Mesenteric fat pad (tissue), 1 donor: ENCODE measurements around the gene PLEKHH3. TPM values are rescaled to one million over a fixed set of nuclear protein-coding genes. Genes with fewer than 3 reads are reported as not detected.

Experiments used
- DNase-seq: peaks from one replicate; pipeline ENCODE4 v3.0.0-alpha.2; 2020; ENCODE audit warnings: low spot score
- total RNA-seq: library from RNA; stranded (reverse); fragmentation: NEBNext Ultra II Directional; extraction: Animal tissue kit (Norgen Biotek cat#: 25700); gene quantifications from one replicate; pipeline ENCODE4 v1.2.1, GENCODE V29; 2021
- donor health status: DM: yes; HTN: yes; CAD: no.

PLEKHH3 gene
- total RNA-seq, 1 donor from 2014 or later, result 16.8 TPM

DNA sequence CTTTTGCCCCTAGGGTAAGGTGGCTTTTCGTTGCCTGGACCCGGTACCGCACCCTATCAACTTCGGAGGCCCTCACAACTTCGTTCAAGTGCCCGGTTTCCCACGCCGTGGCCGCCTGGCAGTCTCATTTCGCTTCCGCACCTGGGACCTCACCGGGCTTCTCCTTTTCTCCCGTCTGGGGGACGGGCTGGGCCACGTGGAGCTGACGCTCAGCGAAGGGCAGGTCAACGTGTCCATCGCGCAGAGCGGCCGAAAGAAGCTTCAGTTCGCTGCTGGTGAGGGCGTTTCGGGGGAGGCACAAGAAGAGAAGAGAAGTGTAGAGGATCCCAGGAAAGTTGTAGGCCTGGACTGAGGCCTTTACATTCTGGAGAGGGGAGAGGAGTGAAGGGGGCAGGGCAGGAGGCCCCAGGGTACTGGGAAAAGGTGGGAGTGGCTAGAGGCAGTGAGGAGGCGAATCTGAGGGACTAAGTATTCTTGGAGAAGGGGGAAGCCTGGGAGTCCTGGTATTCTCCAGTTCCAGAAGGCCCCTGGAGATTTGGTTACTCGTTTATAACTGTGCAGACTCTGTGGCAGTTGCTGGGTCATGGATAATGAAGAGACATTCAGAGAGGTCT is 11.0 kb upstream of the PLEKHH3 start:
- no peak for DNase-seq

DNA sequence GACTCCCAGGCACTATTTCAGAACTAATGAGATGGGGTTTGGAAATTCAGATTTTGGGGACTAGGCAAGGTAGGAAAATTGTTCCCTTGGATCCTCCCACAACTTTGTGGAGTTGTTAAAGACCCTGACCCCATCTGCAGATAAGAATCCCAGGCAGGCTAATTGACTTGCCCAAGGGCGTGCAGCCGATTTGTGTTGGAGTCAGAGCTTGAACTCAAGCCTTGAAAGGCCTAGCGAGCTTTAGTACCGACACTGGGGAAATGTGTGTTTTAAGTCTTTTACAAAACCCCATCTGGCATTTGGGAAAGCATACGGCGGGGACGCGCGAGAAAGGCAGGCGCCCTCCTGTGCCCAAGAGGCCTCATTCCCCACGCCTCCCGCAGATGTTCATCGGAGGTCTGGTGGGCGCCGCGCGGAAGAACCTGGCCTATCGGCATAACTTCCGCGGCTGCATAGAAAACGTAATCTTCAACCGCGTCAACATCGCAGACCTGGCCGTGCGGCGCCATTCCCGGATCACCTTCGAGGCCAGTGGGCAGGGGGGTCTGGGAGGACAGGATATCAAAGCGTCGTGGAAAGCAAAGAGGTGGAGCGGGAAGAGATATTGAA is 9.8 kb upstream of the PLEKHH3 start:
- no peak for DNase-seq

- no peak for DNase-seq
Measured at GRCh38 chr17:42685831-42686230, 9.0 kb upstream of the PLEKHH3 start.

DNA sequence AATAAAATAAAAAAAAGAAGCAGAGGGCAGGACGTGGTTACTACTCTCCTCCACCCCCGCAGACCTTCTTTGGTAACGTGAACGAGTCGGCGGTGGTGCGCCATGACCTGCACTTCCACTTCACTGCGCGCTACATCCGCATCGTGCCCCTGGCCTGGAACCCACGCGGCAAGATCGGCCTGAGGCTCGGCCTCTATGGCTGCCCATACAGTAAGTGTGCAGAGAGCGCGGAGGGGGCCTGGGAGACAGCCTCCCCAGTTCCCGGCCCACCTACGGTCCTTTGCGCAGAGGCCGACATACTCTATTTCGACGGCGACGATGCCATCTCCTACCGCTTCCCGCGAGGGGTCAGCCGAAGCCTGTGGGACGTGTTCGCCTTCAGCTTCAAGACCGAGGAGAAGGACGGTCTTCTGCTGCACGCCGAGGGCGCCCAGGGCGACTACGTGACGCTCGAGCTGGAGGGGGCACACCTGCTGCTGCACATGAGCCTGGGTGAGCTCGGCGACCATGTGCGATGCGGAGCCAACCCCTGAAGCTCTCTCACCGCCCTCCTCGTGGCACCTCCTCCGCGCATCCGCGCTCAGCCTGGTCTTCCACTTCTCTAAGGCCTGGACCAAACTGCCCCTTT is 8.2 kb upstream of the PLEKHH3 start:
- no peak for DNase-seq

DNA sequence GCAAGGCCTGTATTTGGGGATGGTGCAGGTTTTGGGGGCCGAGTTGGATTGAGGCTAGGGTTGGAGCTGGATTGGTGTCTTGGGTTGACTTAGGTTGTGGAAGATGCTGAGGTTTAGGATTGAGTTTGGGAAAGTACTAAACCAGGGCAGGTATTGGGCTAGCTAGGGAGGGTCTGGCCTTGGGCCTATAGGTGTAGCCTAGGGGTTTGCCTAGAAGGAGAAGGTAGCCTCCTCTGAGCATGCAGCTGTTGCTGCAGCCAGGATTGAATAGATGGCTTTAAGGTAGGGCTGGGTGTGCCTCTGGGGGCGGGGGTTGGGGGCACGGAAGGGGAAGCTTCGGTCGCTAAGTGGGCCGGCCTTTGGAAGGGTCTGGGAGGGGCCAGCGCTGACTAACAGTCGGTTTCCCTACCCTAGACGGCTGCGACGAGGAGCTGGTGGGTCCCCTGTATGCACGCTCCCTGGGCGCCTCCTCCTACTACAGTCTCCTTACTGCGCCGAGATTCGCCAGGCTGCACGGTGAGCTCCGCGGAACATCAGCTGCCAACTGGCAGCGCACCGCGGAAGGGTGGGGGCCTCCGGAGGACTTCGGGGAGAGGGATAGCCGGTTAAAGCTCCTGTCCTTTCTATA is 6.7 kb upstream of the PLEKHH3 start:
- no peak for DNase-seq

GRCh38 chr17:42682722-42683403 is 6.1 kb upstream of the PLEKHH3 start:
- DNase-seq, result no peak

- no peak for DNase-seq
Measured at GRCh38 chr17:42681976-42682721, 5.4 kb upstream of the PLEKHH3 start, which contains the start of gene CNTNAP1. Gene CNTNAP1, plus strand, starts transcription at chr17:42682531. Its CDS starts 299 bp downstream, at chr17:42682830.

- DNase-seq, result no peak
Measured at GRCh38 chr17:42680331-42680808, 3.6 kb upstream of the PLEKHH3 start.

GRCh38 chr17:42679492-42680330 is 2.9 kb upstream of the PLEKHH3 start:
- peak; percentile 95 for DNase-seq

DNA sequence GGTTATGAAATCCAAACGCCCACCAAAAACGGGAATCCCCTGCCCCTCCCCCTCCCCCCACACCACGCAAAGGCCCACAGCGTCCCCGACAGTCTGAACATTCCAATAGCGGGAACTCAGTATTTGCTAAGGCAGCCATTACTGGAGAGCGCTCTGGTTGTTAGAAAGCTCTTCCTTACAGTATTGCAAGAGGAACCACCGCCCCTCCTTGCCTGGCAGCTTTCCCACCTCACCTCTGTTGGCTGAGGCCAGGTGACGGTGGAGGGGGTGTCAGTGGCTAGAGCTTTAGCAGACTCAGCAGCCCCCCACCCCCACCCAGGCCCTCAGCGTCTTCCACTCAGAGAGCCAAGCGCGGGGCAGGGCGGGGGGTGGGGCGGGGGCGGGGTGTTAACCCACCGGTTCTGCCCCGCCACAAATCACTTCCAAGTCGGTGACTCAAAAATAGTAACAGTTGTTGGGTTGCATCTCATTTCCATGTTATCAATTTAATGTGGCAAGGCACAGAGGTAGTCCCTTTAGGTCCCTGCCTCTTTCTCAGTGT is 2.2 kb upstream of the PLEKHH3 start:
- DNase-seq, result no peak

- peak; percentile 96 for DNase-seq
Measured at GRCh38 chr17:42677921-42678781, 1.4 kb upstream of the PLEKHH3 start.

- peak; percentile 100 for DNase-seq
Measured at GRCh38 chr17:42677012-42677857, 441 bp upstream of the PLEKHH3 start.

GRCh38 chr17:42675965-42676423 is 800 bp downstream of the PLEKHH3 start:
- DNase-seq, result peak; percentile 93

DNA sequence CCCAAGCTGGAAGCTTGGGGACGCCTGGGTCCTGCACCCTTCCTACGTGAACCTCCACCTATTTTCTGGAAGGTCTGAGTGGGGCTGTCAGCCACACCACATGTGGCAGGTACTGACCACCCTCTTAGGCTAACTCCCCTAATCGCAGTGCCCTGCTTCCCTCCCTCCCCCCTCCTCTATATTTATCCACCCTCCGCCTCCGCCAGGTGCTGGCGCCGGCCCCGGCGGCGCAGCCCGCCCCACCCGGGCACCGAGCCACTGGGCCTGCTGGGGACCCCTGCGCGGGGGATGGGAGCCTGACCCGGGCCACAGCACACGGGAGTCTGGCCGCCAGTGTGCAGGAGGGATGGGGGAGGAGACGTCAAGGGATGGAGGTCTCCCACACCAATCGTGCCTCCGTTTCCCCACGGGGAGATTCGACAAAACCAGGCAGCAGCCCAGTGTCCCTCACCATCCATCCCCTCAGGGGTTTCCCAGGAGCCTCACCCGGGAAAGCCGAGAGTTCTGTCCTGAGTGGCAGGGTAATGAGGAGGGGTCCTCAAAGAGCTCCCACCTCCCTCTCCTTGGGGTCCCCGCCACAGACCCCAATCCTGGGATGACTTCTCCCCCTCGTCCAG is 1.3 kb downstream of the PLEKHH3 start:
- no peak for DNase-seq

DNA sequence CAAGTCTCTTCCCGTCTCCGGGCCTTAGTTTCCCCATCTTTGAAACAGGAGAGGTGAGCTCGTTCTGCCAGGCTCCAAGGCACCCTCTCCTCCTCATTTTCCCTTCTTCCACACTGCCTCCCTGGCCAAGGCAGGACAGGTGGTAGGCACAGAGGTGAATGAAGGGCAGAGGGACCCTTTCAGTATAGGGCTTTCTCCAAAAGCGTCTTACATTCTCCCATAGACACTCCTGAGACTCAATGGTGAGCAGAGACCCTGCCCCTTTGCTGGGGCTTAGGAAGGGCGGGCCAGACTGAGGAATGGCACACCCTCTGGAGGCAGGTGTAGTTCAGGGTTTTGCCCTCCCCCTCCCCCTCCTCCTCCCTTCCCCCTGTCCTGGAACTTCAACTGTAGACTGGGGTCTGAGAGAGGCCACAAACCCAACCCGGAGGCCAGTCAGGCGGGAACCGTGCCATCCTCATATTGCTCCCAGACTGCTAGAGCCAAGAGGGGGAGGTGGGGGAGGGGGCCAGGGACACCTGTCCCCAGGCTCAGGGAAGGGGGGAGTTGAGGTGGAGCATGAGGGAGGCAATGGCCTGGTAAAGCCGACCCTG is 1.9 kb downstream of the PLEKHH3 start:
- no peak for DNase-seq

DNA sequence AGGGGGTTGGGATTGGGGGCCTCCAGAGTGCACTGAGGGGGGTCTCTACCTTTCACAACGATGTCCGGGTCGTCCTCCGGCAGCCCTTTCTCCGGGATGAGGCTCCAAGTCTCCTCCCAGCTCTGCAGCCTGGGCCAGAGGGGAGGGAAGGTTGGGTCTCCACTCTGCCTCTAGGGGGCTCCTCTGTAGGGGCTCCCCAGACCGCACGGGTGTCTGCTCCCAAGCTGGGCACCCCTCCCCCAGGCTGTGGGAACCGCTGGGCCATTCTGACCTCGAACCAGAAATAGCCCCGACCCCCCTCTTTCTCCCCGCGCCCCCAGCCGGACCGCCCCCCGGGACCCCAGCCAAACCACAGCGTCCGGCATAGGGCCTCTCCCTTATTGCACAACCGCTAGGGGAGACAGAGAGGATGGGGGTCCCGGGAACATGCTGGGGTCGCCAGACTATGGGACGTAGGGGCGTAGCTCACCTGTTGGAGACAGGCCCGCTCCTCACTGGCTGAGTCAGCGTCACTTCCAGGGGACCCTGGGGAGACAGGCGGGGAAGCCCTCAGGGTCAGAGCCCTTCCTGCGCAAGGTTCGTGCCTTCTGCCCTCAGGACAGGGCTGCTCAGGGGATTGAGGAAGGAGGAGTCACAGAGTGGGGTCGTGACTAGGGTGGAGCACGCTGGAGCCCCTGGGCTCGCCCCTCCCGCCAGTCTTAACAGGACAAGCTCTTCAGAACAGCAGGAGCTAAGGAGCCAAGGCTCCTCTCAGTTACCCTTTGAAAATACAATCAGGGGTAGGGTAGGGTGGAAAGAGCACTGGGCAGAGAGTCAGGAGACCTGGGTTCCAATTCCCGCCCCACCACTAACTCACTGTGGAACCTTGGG is 2.7 kb downstream of the PLEKHH3 start:
- DNase-seq, result no peak
